Activated naive CD8-positive, alpha-beta T cell treated with anti-CD3 and anti-CD28 coated beads, Interleukin-2, amount 50 U/mL, for 24 hours (primary cell): ENCODE results near the gene MVB12B.
"Not testable (repeated sequence)": the region's sequence is repeated elsewhere in the genome, so short reads cannot be mapped to it uniquely, and the experiment has no call there.

Experiments used
- ATAC-seq: fragments of 150-1000 bp; cut with Tn5 transposase; one replicate; pipeline ENCODE4 v1.10.0; 2021
- DNase-seq: peaks from one replicate; pipeline ENCODE4 v3.0.0; 2021
- H3K27ac Mint-ChIP-seq: one replicate; pipeline ENCODE4 v1.8.0; 2021; ENCODE audit warnings: mild to moderate bottlenecking, mixed read lengths
- H3K27me3 Mint-ChIP-seq: one replicate; pipeline ENCODE4 v1.8.0; 2021; ENCODE audit warnings: mixed read lengths
- H3K36me3 Mint-ChIP-seq: one replicate; pipeline ENCODE4 v1.8.0; 2021; ENCODE audit warnings: low read depth, mixed read lengths
- H3K4me1 Mint-ChIP-seq: one replicate; pipeline ENCODE4 v1.8.0; 2021; ENCODE audit warnings: mixed read lengths
- H3K4me3 Mint-ChIP-seq: one replicate; pipeline ENCODE4 v1.8.0; 2021; ENCODE audit warnings: mild to moderate bottlenecking, moderate library complexity, mixed read lengths
- H3K9me3 Mint-ChIP-seq: one replicate; pipeline ENCODE4 v1.8.0; 2021; ENCODE audit warnings: mixed read lengths

Gene MVB12B

GRCh38 chr9:126532951-126533925 lies 206.6 kb downstream of the MVB12B start:
- Mint-ChIP-seq H3K36me3 (no peaks in the 10 kb centered on the region), H3K27ac (no peak overlapping the region), H3K27me3 (peaks cover 2% of the 10 kb centered on the region), H3K9me3 (no peaks in the 10 kb centered on the region), H3K4me3 (no peak overlapping the region), H3K4me1 (no peaks in the 10 kb centered on the region)
- DNase-seq: no peak
- ATAC-seq: no peak

- no peak overlapping the region for H3K27ac Mint-ChIP-seq
- H3K27me3 Mint-ChIP-seq: peaks cover 2% of the 10 kb centered on the region
- no peak for ATAC-seq
Measured at GRCh38 chr9:126533926-126534310, 207.3 kb downstream of the MVB12B start.

GRCh38 chr9:126534431-126535186 lies 208.0 kb downstream of the MVB12B start:
- Mint-ChIP-seq H3K27me3 (peaks cover 2% of the 10 kb centered on the region), H3K27ac (no peak overlapping the region), H3K9me3 (no peaks in the 10 kb centered on the region), H3K4me3 (no peak overlapping the region), H3K36me3 (no peaks in the 10 kb centered on the region), H3K4me1 (no peaks in the 10 kb centered on the region)
- ATAC-seq (no peak), DNase-seq (no peak)

More at GRCh38 chr9:126533926-126534310, 207.3 kb downstream of the MVB12B start:
- Mint-ChIP-seq H3K4me3 (no peak overlapping the region), H3K9me3 (no peaks in the 10 kb centered on the region), H3K36me3 (no peaks in the 10 kb centered on the region), H3K4me1 (no peaks in the 10 kb centered on the region)
- DNase-seq: no peak

- Mint-ChIP-seq H3K4me3 (no peak overlapping the region), H3K27ac (no peak overlapping the region)
Measured at GRCh38 chr9:126536131-126536530, 209.5 kb downstream of the MVB12B start.

DNA sequence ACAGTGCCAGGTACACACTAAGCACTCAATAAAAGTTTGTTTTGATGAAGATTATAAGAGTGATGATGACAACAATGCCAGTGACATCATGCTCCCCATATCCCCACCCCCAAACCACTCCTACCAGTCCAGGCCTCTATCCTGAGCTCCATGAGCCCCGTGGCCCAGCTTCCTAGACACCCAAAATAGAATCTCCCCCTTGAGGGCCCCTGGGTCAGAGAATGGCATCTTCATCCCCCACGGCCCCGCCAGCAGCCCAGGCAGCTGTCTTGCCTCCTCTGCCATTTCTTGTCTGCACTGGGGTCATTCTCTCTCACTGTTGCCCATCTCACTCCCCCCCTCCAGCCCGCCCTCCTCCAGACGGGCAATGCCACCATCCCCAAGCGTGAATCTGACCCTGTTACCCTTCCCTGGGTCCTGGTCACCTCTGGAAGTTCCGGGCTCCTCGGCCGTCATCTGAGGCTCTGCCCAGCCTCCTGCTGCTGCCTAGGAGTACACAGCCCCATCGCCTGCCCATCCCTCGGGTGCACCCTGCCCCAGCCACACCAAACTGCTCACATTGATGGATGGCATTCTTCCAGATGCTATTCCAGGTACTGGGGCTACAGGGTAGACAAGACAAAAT lies 210.3 kb downstream of the MVB12B start:
- Mint-ChIP-seq H3K27me3 (peaks cover 2% of the 10 kb centered on the region), H3K4me3 (no peak overlapping the region), H3K27ac (no peak overlapping the region), H3K36me3 (no peaks in the 10 kb centered on the region), H3K4me1 (no peaks in the 10 kb centered on the region), H3K9me3 (no peaks in the 10 kb centered on the region)
- no peak for ATAC-seq
- DNase-seq: no peak

More at GRCh38 chr9:126536131-126536530, 209.5 kb downstream of the MVB12B start:
- Mint-ChIP-seq H3K27me3 (peaks cover 2% of the 10 kb centered on the region), H3K4me1 (no peaks in the 10 kb centered on the region), H3K36me3 (no peaks in the 10 kb centered on the region), H3K9me3 (no peaks in the 10 kb centered on the region)
- DNase-seq (no peak), ATAC-seq (no peak)

DNA sequence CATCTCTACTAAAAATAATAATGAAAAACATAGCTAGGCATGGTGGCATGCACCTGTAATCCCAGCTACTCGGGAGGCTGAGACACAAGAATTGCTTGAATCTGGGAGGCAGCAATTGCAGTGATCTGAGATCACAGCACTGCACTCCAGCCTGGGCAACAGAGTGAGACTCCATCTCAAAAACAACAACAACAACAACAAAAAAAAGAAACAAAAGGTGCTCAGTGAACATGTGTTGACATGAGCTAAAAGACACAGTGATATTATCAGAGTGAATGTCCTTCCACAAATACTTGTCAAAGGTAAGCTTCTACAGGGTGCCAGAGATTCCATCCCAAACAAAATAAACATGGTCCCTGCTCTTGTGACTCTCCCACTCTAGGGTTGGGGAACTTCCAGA lies 211.9 kb downstream of the MVB12B start:
- ATAC-seq: no peak
- DNase-seq: no peak
- H3K9me3 Mint-ChIP-seq: no peaks in the 10 kb centered on the region
- H3K36me3 Mint-ChIP-seq: no peaks in the 10 kb centered on the region
- H3K27me3 Mint-ChIP-seq: peaks cover 2% of the 10 kb centered on the region
- no peaks in the 10 kb centered on the region for H3K4me1 Mint-ChIP-seq
- H3K4me3 Mint-ChIP-seq: no peak overlapping the region
- no peak overlapping the region for H3K27ac Mint-ChIP-seq

DNA sequence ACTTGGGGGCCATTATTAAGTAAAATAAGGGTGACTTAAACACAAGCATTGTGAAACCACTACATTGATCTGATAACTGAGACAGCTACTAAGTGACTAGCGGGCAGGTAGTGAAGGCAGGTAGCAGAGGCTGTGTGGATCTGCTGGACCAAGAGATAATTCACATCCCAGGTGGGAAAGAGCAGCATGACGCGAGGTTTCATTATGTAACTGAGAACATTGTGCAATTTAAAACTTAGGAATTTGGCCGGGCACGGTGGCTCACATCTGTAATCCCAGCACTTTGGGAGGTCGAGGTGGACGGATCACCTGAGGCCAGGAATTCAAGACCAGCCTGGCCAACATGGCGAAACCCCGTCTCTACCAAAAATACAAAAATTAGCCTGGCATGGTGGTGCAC lies 213.8 kb downstream of the MVB12B start:
- not testable (repeated sequence) for H3K27me3 Mint-ChIP-seq, H3K9me3 Mint-ChIP-seq, ATAC-seq, H3K4me1 Mint-ChIP-seq, H3K4me3 Mint-ChIP-seq, H3K27ac Mint-ChIP-seq, DNase-seq, H3K36me3 Mint-ChIP-seq

GRCh38 chr9:126543490-126543889 lies 216.9 kb downstream of the MVB12B start:
- H3K4me1 Mint-ChIP-seq: no peaks in the 10 kb centered on the region
- ATAC-seq: no peak
- H3K27me3 Mint-ChIP-seq: no peaks in the 10 kb centered on the region
- DNase-seq: no peak
- no peak overlapping the region for H3K4me3 Mint-ChIP-seq
- no peaks in the 10 kb centered on the region for H3K36me3 Mint-ChIP-seq
- H3K27ac Mint-ChIP-seq: no peak overlapping the region
- H3K9me3 Mint-ChIP-seq: no peaks in the 10 kb centered on the region

DNA sequence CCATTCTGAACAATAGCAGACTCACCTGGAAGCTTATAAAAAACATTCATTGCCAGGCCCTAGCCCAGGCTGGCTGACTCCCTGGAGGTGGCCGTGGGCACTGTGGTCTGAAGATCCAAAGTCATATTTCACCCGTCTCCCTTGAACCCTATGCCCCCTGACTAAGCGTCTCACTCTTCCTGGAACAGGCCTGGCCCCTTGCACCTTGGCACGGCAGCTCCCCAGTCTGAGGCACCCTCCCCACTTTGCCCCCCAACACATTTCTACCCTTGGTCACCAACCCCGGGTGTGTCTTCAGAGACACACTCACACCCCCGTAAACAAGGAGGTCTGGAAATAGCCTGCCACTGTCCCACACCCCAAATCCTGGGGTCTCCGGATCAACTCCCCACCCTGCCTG lies 218.5 kb downstream of the MVB12B start:
- H3K27me3 Mint-ChIP-seq: no peaks in the 10 kb centered on the region
- no peak overlapping the region for H3K4me3 Mint-ChIP-seq
- ATAC-seq (no peak), DNase-seq (no peak)
- H3K9me3 Mint-ChIP-seq: no peaks in the 10 kb centered on the region
- H3K36me3 Mint-ChIP-seq: no peaks in the 10 kb centered on the region
- no peaks in the 10 kb centered on the region for H3K4me1 Mint-ChIP-seq
- no peak overlapping the region for H3K27ac Mint-ChIP-seq

GRCh38 chr9:126546036-126546435 lies 219.4 kb downstream of the MVB12B start:
- H3K4me1 Mint-ChIP-seq: no peaks in the 10 kb centered on the region
- ATAC-seq: no peak
- H3K9me3 Mint-ChIP-seq: no peaks in the 10 kb centered on the region
- H3K27ac Mint-ChIP-seq: no peak overlapping the region
- no peaks in the 10 kb centered on the region for H3K36me3 Mint-ChIP-seq
- no peaks in the 10 kb centered on the region for H3K27me3 Mint-ChIP-seq
- no peak overlapping the region for H3K4me3 Mint-ChIP-seq
- DNase-seq: no peak

DNA sequence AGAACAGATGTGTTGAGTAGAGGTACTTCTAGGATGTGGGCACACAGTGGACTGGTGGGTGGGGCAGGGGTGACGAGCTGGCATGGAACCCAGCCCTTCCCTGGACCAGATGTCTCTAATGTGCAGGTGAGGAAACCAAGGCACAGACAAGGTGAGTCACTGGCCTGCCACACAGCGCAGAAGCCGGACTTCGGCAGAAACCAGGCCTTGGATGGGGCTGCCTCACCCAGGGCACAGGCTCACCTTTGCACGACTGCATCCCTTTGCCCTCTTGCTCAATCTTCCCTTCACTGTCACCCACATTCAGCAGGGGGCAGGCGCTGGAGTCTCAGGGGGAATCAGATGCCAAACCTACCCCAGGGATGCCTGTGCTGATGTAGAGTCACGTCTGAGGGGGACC lies 221.7 kb downstream of the MVB12B start:
- H3K9me3 Mint-ChIP-seq: no peaks in the 10 kb centered on the region
- no peak overlapping the region for H3K27ac Mint-ChIP-seq
- H3K4me3 Mint-ChIP-seq: no peak overlapping the region
- H3K36me3 Mint-ChIP-seq: no peaks in the 10 kb centered on the region
- no peaks in the 10 kb centered on the region for H3K27me3 Mint-ChIP-seq
- ATAC-seq: no peak
- no peak for DNase-seq
- no peaks in the 10 kb centered on the region for H3K4me1 Mint-ChIP-seq

DNA sequence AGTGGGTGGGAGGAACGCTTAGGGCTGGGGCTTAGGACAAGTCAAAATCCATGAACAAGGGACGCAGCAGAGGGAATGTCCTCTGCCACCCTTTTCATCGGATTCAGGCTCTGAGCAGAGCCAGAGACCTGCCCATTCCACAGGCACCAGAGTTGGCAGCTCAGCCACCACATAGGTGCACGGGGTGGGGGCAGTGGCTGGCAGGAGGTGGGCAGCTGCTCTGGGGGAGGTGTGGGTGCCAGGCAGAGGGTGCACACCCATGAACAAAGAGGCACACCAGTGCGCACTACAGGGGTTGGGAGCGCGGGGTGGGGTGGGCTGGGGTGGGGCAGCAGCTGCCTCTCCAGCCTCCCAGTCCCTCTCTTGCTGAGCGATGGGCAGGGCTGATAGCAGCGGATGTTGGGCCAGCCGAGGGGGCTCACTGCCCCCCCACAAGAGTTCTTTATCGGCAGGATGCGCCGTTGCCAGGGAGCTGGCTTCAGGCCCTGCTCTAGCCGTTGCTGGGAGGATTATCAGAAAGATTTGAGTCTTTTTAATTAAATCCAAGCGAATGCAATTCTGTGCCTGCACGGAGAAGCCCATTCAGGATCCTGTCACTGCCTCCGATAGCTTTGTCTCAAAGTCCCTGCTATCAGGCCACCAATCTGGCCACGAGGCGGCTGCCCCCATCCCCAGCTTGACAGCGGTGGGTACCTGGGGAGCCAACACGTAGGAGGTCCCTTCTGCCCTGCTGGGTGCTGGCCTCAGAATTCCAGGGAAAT lies 222.8 kb downstream of the MVB12B start:
- Mint-ChIP-seq H3K4me3 (no peak overlapping the region), H3K36me3 (no peaks in the 10 kb centered on the region), H3K9me3 (no peaks in the 10 kb centered on the region), H3K4me1 (no peaks in the 10 kb centered on the region), H3K27me3 (no peaks in the 10 kb centered on the region), H3K27ac (no peak overlapping the region)
- ATAC-seq (no peak), DNase-seq (no peak)

DNA sequence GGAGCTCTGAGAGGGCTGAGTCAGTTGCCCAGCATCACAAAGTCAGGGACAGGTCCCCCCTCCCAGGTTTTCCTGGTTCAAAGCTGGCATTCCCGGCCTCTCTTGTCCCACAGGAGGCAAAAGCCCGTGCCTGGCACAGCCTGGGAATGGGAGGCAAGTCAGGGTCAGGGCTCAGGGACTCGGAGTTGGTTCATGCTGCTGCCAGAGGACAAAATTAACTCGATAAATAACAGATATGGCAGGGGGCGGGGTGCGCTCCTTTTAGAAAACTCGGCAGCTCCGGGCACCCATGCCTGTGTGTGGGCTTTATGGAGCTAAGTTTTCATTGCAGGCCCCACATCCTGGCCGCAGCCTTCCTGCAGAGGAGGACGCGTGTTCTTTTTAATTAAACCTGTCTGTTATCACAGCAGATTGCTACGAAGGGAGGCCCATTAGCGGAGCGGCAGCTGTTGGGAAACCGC lies 224.3 kb downstream of the MVB12B start:
- Mint-ChIP-seq H3K9me3 (no peaks in the 10 kb centered on the region), H3K27ac (no peak overlapping the region), H3K4me1 (no peaks in the 10 kb centered on the region), H3K36me3 (no peaks in the 10 kb centered on the region), H3K27me3 (no peaks in the 10 kb centered on the region), H3K4me3 (no peak overlapping the region)
- DNase-seq: no peak
- ATAC-seq: no peak

DNA sequence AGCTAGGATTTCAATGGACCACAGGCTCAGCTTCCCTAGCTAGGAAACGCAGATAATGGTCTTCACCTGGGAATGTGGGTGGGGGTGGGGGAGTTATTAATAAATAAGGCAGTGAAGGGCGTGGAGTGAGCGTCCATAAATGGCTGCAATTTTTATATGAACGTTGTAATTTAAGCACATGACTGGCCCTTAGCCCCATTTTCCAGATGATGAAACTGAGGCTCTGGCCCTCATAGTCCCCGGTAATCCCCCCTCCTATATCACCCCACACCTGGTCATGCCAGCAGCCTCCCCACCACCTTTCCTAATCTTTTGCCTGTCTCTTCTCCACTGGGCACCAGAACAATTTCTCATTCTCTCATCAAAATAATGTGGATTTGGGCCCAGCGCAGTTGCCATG lies 225.2 kb downstream of the MVB12B start:
- DNase-seq (no peak), ATAC-seq (no peak)
- no peaks in the 10 kb centered on the region for H3K36me3 Mint-ChIP-seq
- H3K4me1 Mint-ChIP-seq: no peaks in the 10 kb centered on the region
- no peaks in the 10 kb centered on the region for H3K9me3 Mint-ChIP-seq
- H3K27me3 Mint-ChIP-seq: no peaks in the 10 kb centered on the region
- H3K27ac Mint-ChIP-seq: no peak overlapping the region
- no peak overlapping the region for H3K4me3 Mint-ChIP-seq
